SU-DHL-6 (cell line): ENCODE measurements around the gene TDP1.

ENCODE experiments used
- H2AFZ ChIP-seq: fragments of 200-600 bp; sonication (generic); 2 replicates; pipeline ENCODE4 v1.6.1; 2014; ENCODE audit warnings: low read depth, mild to moderate bottlenecking, moderate library complexity, mixed read lengths, antibody characterized with exemption, low read length; ENCODE audit not compliant: severe bottlenecking
- H3F3A ChIP-seq: fragments of 200-600 bp; shearing (Covaris generic); 2 replicates; pipeline ENCODE4 v1.6.0; 2016; ENCODE audit warnings: antibody characterized with exemption, mild to moderate bottlenecking; ENCODE audit not compliant: insufficient read depth
- H3K27ac ChIP-seq: fragments of 200-600 bp; sonication (generic); 2 replicates; pipeline ENCODE4 v1.5.1; 2016; ENCODE audit warnings: low read depth, mild to moderate bottlenecking, low read length, moderate library complexity, mixed read lengths
- H3K27me3 ChIP-seq: fragments of 200-600 bp; sonication (generic), shearing (Covaris generic); 2 replicates; pipeline ENCODE4 v1.6.0; 2014; ENCODE audit warnings: mild to moderate bottlenecking, low read length
- H3K36me3 ChIP-seq: fragments of 200-600 bp; sonication (generic); 2 replicates; pipeline ENCODE4 v1.6.1; 2014; ENCODE audit warnings: mild to moderate bottlenecking, low read length, mixed read lengths
- H3K4me2 ChIP-seq: fragments of 300-600, 200-600 bp; shearing (Covaris generic), sonication (generic); 2 replicates; pipeline ENCODE4 v1.6.0; 2014; ENCODE audit warnings: low read length, low read depth, mild to moderate bottlenecking; ENCODE audit not compliant: poor library complexity, severe bottlenecking
- H3K4me3 ChIP-seq: fragments of 200-600 bp; sonication (generic); 2 replicates; pipeline ENCODE4 v1.5.1; 2014; ENCODE audit warnings: antibody characterized with exemption, low read length, mild to moderate bottlenecking, mixed read lengths; ENCODE audit not compliant: insufficient read depth, poor library complexity, severe bottlenecking
- H3K79me2 ChIP-seq: fragments of 200-600 bp; sonication (generic); 2 replicates; pipeline ENCODE4 v1.6.1; 2014; ENCODE audit warnings: mild to moderate bottlenecking, low read length, moderate library complexity; ENCODE audit not compliant: insufficient read depth
- H3K9ac ChIP-seq: fragments of 200-600 bp; sonication (generic); 2 replicates; pipeline ENCODE4 v1.7.0; 2014; ENCODE audit warnings: mild to moderate bottlenecking, low read length
- H3K9me2 ChIP-seq: fragments of 200-600 bp; sonication (generic); replicated peaks from 2 replicates; pipeline ENCODE4 v1.6.1; 2014; ENCODE audit warnings: low read length; ENCODE audit not compliant: insufficient read depth
- H3K9me3 ChIP-seq: fragments of 200-600 bp; sonication (generic); 2 replicates; pipeline ENCODE4 v1.6.1; 2014; ENCODE audit warnings: low read length, mixed read lengths; ENCODE audit not compliant: insufficient read depth
- H4K20me1 ChIP-seq: fragments of 200-600 bp; sonication (generic); 2 replicates; pipeline ENCODE4 v1.6.1; 2014; ENCODE audit warnings: low read depth, mild to moderate bottlenecking, antibody characterized with exemption, low read length, moderate library complexity, mixed read lengths
- CTCF ChIP-seq: fragments of 200-600 bp; sonication (generic); IDR thresholded peaks from one replicate; pipeline ENCODE4 v1.5.1; 2017; ENCODE audit warnings: antibody characterized with exemption, mild to moderate bottlenecking, low read length, moderate library complexity; ENCODE audit not compliant: insufficient read depth, poor library complexity, severe bottlenecking
- EZH2phosphoT487 ChIP-seq: fragments of 200-600 bp; sonication (generic), shearing (Covaris generic); conservative IDR thresholded peaks from 2 replicates; pipeline ENCODE4 v1.6.1; 2018; ENCODE audit warnings: mild to moderate bottlenecking, antibody characterized with exemption, low read length, moderate library complexity, mixed read lengths

TDP1 gene

GRCh38 chr14:89990218-89990617 is 34.5 kb downstream of the TDP1 start:
- no peak overlapping the region for H3K4me2 ChIP-seq
- H3K9me3 ChIP-seq, result no peaks in the 10 kb centered on the region
- H3K79me2 ChIP-seq, result no peaks in the 10 kb centered on the region
- H3K27me3 ChIP-seq, result no peaks in the 10 kb centered on the region
- H3K9ac ChIP-seq, result no peak overlapping the region
- no peak overlapping the region for H2AFZ ChIP-seq
- no peak overlapping the region for H3K4me3 ChIP-seq
- H3F3A ChIP-seq, result no peaks in the 10 kb centered on the region
- no peaks in the 10 kb centered on the region for H4K20me1 ChIP-seq
- no peaks in the 10 kb centered on the region for H3K9me2 ChIP-seq
- H3K36me3 ChIP-seq, result peaks cover 48% of the 10 kb centered on the region; the same call in 1 of the 2 replicates
- no peak for TF ChIP-seq EZH2phosphoT487
- no peak for TF ChIP-seq CTCF
- no peak overlapping the region for H3K27ac ChIP-seq

- Histone ChIP-seq H3K9ac (no peak overlapping the region), H3K9me2 (no peaks in the 10 kb centered on the region), H3K36me3 (peaks cover 45% of the 10 kb centered on the region; the same call in 1 of the 2 replicates), H3K4me2 (no peak overlapping the region), H3K27me3 (no peaks in the 10 kb centered on the region), H3F3A (no peaks in the 10 kb centered on the region), H3K27ac (no peak overlapping the region), H3K79me2 (no peaks in the 10 kb centered on the region), H4K20me1 (no peaks in the 10 kb centered on the region), H2AFZ (no peak overlapping the region), H3K4me3 (no peak overlapping the region), H3K9me3 (no peaks in the 10 kb centered on the region)
- TF ChIP-seq EZH2phosphoT487 (no peak), CTCF (no peak)
Measured at GRCh38 chr14:89990623-89991275, 35.0 kb downstream of the TDP1 start.

GRCh38 chr14:89992273-89992672 is 36.5 kb downstream of the TDP1 start:
- no peak overlapping the region for H3K4me2 ChIP-seq
- H3K27ac ChIP-seq, result no peak overlapping the region
- H3K9me2 ChIP-seq, result no peaks in the 10 kb centered on the region
- no peaks in the 10 kb centered on the region for H3K9me3 ChIP-seq
- no peaks in the 10 kb centered on the region for H4K20me1 ChIP-seq
- H3K79me2 ChIP-seq, result no peaks in the 10 kb centered on the region
- no peak overlapping the region for H3K4me3 ChIP-seq
- H3K9ac ChIP-seq, result no peak overlapping the region
- TF ChIP-seq EZH2phosphoT487 (no peak), CTCF (no peak)
- H2AFZ ChIP-seq, result no peak overlapping the region
- H3K36me3 ChIP-seq, result peaks cover 39% of the 10 kb centered on the region; the same call in 1 of the 2 replicates
- no peaks in the 10 kb centered on the region for H3K27me3 ChIP-seq
- no peaks in the 10 kb centered on the region for H3F3A ChIP-seq
